HG02759 (cell line): ENCODE data around the gene GNAQ.
A peak's percentile ranks its signal among the peaks of the same experiment; 100 is the strongest.

Experiments
- ATAC-seq: cut with Tn5 transposase; IDR thresholded peaks from one replicate; pipeline ENCODE4 v1.9.1; 2021; ENCODE audit warnings: mild to moderate bottlenecking, moderate library complexity; ENCODE audit not compliant: unreplicated experiment

GNAQ gene

GRCh38 chr9:78031893-78032729, 500 bp upstream of the GNAQ start:
- ATAC-seq, result peak; percentile 48

- peak; percentile 11 for ATAC-seq
Measured at GRCh38 chr9:78030553-78031443, 813 bp downstream of the GNAQ start.

GRCh38 chr9:78030296-78030552, 1.4 kb downstream of the GNAQ start:
- ATAC-seq, result no peak

- no peak for ATAC-seq
Measured at GRCh38 chr9:78029551-78030295, 1.9 kb downstream of the GNAQ start.

GRCh38 chr9:78028926-78029325, 2.7 kb downstream of the GNAQ start:
- no peak for ATAC-seq

GRCh38 chr9:78026947-78027346, 4.7 kb downstream of the GNAQ start:
- no peak for ATAC-seq

GRCh38 chr9:78026416-78026815, 5.2 kb downstream of the GNAQ start:
- ATAC-seq, result no peak

GRCh38 chr9:78025186-78025585, 6.4 kb downstream of the GNAQ start:
- ATAC-seq, result no peak

GRCh38 chr9:78023003-78023741, 8.4 kb downstream of the GNAQ start:
- ATAC-seq, result no peak

- ATAC-seq, result no peak
Measured at GRCh38 chr9:78021697-78022096, 9.9 kb downstream of the GNAQ start.

GRCh38 chr9:78017190-78017693, 14.4 kb downstream of the GNAQ start:
- ATAC-seq, result no peak

- no peak for ATAC-seq
Measured at GRCh38 chr9:78015241-78015640, 16.4 kb downstream of the GNAQ start.

- no peak for ATAC-seq
Measured at GRCh38 chr9:78014776-78015175, 16.8 kb downstream of the GNAQ start.

GRCh38 chr9:78013934-78014333, 17.7 kb downstream of the GNAQ start:
- ATAC-seq, result no peak

GRCh38 chr9:78011049-78011448, 20.6 kb downstream of the GNAQ start:
- no peak for ATAC-seq

- no peak for ATAC-seq
Measured at GRCh38 chr9:78010445-78010844, 21.2 kb downstream of the GNAQ start.

- no peak for ATAC-seq
Measured at GRCh38 chr9:78009186-78009585, 22.4 kb downstream of the GNAQ start.

- no peak for ATAC-seq
Measured at GRCh38 chr9:78006734-78007133, 24.9 kb downstream of the GNAQ start.

- ATAC-seq, result no peak
Measured at GRCh38 chr9:78005231-78006002, 26.2 kb downstream of the GNAQ start.
